ENCODE results near the gene ATP2B3.

GRCh38 chrX:153524234-153524633 lies 6.8 kb downstream of the ATP2B3 start:
- no peak for TF ChIP-seq CTCF (IDR thresholded peaks at IDR 0.05)
- TF ChIP-seq POLR2A (IDR thresholded peaks at IDR 0.05): no peak

Measured in heart left ventricle (tissue), 13 donors.